Ovary (tissue), 9 donors: ENCODE measurements around the gene MAP3K2. TPM values are rescaled to one million over a fixed set of nuclear protein-coding genes. Genes with fewer than 3 reads are reported as not detected.

Source experiments
- DNase-seq, 5 donors: peaks; one replicate each; pipeline ENCODE4 v3.0.0-alpha.2; 2019 to 2020
- H3K27ac ChIP-seq, 2 donors: fragments of 200-600 bp; one replicate each; pipeline versions ENCODE4 v1.5.1 to v1.8.0; 2019 to 2022
- H3K27me3 ChIP-seq: fragments of 200-600 bp; one replicate; pipeline ENCODE4 v1.8.0; 2022
- H3K36me3 ChIP-seq: fragments of 200-600 bp; sonication (generic); one replicate; pipeline ENCODE4 v1.5.1; 2019
- H3K4me1 ChIP-seq: one replicate; pipeline ENCODE4 v1.8.1; 2013; ENCODE audit warnings: mild to moderate bottlenecking, moderate library complexity; ENCODE audit not compliant: insufficient read depth
- H3K4me3 ChIP-seq: fragments of 200-600 bp; sonication (generic); one replicate; pipeline ENCODE4 v1.5.1; 2017
- H3K9me3 ChIP-seq, 2 donors: fragments of 200-600 bp in 1 of 2; sonication (generic) in 1 of 2; one replicate each; pipeline versions ENCODE4 v1.5.1 to v1.8.1; 2013 to 2019; ENCODE audit warnings: mild to moderate bottlenecking in 1 of 2, moderate library complexity in 1 of 2
- EP300 ChIP-seq: sonication (generic); formaldehyde crosslinking; IDR thresholded peaks from one replicate; pipeline ENCODE4 v1.6.1; 2017; ENCODE audit warnings: antibody characterized with exemption
- POLR2A ChIP-seq: fragments of 450-650 bp; IDR thresholded peaks from one replicate; pipeline ENCODE4 v1.6.1; 2017; ENCODE audit warnings: antibody characterized with exemption, mild to moderate bottlenecking, moderate library complexity
- WGBS, 3 donors: extraction: QIAGEN DNeasy Blood & Tissue Kit in 1 of 3; methylation state at CpG; one replicate each; pipeline versions ENCODE4 v1.1.5 to v1.1.7; 2013 to 2017; 5-methylcytosine and 5-hydroxymethylcytosine counted together
- intact Hi-C, 4 donors: fragments of 100-400 bp; cut with DNase I; formaldehyde crosslinking; loops; one replicate each; pipeline versions ENCODE4 v1.11.0 to v1.15.1; 2022 to 2023
- polyA plus RNA-seq, 2 donors: library from polyadenylated mRNA; stranded (reverse); fragments of 200-250 nt in 1 of 2; fragments of 350-450 nt in 1 of 2; fragmentation: Illumina TruSeq in 1 of 2; extraction: RNeasy Lipid Tissue Mini Kit (QIAGEN cat#74804) in 1 of 2; gene quantifications; one replicate each; pipeline ENCODE4 v1.2.3, GENCODE V29; 2013 to 2014
- total RNA-seq, 7 donors: library from RNA; depleted of rRNA in 2 of 7; stranded (reverse); fragments of >200 nt in 2 of 7; fragmentation: NEBNext Ultra II Directional in 3 of 7; extraction: Animal tissue kit (Norgen Biotek cat#: 25700) in 3 of 7; gene quantifications; one replicate each; pipeline versions ENCODE4 v1.1.0 to v1.2.4, GENCODE V29; 2016 to 2023
- TF ChIP-seq, protein P1 (sequence below), 3 donors: fragments of 450-650 bp in 2 of 3; fragments of 200-600 bp in 1 of 3; IDR thresholded peaks; one replicate each; pipeline versions ENCODE4 v1.5.1 to v1.8.0; 2016 to 2022; ENCODE audit warnings: antibody characterized with exemption in 3 of 3, mild to moderate bottlenecking in 1 of 3
- donor health status: DM: no; HTN: no; CAD: no; lungs with moderate emphysema.
- donor health status: DM: no; HTN: no; CAD: no.
- donor health status: Bipolar disorder and iron deficiency.
- donor health status: DM: yes; HTN: yes; CAD: no.
- donor health status: DM: no; HTN: no; CAD: no.
- donor health status: DM: yes; HTN: yes; CAD: no.

The MAP3K2 gene
- total and polyA plus RNA-seq, 9 donors, result 7.2 to 78.4 (median 55.8) TPM

DNA sequence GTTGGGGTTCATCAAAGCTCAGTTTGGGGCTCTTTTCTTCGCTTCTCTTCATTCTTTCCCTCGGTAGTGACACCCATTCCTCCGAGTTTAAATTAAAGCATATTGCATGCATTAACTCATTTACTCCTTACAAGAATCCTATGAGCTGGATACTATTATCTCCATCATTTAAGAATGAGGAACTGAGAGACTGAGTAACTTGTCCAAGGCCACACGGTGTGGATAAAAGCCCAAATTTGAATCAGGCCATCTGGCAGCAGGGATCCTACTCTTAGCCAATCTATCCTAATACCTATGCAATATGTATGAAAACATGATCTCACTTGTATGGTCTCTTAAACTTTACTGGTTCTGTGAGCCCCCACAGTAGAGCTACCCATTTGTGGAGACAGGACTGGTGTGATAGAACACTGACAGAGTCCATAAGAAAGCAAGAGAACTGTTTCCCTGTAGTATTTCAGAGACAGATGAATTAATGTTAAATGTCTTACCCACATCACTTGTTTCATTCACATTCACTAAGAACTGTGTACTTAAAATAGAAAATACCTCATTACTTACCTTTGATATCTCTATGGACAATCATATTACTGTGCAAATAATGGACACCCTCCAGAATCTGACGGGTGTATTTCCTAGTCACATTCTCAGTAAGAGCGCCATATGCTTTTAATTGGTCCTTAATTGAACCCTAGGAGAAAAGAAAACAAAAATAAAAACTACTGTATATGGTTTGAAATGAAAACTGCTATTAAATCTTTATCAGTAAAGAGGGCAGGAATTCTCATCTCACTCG, 73.4 kb downstream of the MAP3K2 start:
- H3K4me1 ChIP-seq, result no peaks in the 10 kb centered on the region
- H3K27ac ChIP-seq, result no peak overlapping the region
- WGBS, 3 donors, result 87 to 88% (median 87%) methylated on average over 7 of the region's 7 CpGs
- TF ChIP-seq, protein P1, sequence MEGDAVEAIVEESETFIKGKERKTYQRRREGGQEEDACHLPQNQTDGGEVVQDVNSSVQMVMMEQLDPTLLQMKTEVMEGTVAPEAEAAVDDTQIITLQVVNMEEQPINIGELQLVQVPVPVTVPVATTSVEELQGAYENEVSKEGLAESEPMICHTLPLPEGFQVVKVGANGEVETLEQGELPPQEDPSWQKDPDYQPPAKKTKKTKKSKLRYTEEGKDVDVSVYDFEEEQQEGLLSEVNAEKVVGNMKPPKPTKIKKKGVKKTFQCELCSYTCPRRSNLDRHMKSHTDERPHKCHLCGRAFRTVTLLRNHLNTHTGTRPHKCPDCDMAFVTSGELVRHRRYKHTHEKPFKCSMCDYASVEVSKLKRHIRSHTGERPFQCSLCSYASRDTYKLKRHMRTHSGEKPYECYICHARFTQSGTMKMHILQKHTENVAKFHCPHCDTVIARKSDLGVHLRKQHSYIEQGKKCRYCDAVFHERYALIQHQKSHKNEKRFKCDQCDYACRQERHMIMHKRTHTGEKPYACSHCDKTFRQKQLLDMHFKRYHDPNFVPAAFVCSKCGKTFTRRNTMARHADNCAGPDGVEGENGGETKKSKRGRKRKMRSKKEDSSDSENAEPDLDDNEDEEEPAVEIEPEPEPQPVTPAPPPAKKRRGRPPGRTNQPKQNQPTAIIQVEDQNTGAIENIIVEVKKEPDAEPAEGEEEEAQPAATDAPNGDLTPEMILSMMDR (IDR thresholded peaks at IDR 0.05), result no peak
- TF ChIP-seq POLR2A (no peak), EP300 (no peak)
- H3K9me3 ChIP-seq, result no peaks in the 10 kb centered on the region
- no peaks in the 10 kb centered on the region for H3K27me3 ChIP-seq
- H3K36me3 ChIP-seq, result no peaks in the 10 kb centered on the region
- no peak for DNase-seq
- H3K4me3 ChIP-seq, result no peak overlapping the region
- intact Hi-C loops, result no loop called here

DNA sequence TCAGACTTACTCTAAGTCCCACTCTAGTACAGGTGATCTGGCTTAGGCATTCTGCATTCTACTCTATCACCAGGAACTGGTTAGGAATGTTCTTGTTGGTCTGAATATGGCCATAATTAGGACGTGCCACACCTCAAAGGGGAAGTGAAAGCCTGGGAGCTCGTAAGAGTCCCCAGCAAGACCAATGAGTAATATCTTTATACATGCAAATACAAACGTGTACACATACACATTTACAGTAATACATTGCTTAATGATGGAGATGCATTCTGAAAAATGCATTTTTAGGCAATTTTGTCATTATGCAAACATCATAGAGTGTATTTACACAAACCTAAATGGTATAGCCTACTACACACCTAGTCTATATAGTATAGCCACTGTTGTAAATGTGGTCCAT, 74.4 kb downstream of the MAP3K2 start:
- H3K36me3 ChIP-seq, result no peaks in the 10 kb centered on the region

DNA sequence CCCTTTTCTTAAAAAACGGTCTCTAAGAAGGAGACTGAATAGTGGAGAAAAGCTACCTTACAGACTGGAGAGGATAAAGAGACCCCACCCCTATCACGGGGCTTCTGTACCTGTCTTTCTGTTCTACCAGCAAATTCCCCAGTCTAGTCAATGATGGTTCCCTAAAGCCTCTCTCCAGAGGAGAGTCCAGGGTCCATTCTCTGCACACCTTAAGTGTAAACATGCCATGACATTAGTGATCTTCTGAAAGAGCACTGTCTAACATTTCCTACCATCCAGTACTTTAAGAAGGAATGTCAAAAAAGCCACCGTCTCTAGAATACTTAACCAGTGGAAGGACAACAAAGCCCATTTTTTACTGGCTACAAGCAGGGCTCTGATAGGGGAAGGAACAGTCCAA, 76.8 kb downstream of the MAP3K2 start:
- intact Hi-C loops, result no loop called here
- Histone ChIP-seq H3K4me1 (no peaks in the 10 kb centered on the region), H3K9me3 (no peaks in the 10 kb centered on the region), H3K4me3 (no peak overlapping the region), H3K36me3 (no peaks in the 10 kb centered on the region), H3K27ac (no peak overlapping the region), H3K27me3 (no peaks in the 10 kb centered on the region)
- WGBS, 3 donors, result 87 to 94% (median 94%) methylated on average over 3 of the region's 3 CpGs
- no peak for DNase-seq
- no peak for TF ChIP-seq EP300

More for the DNA sequence above, 74.4 kb downstream of the MAP3K2 start:
- no peaks in the 10 kb centered on the region for H3K9me3 ChIP-seq
- intact Hi-C loops, result no loop called here
- TF ChIP-seq POLR2A, result no peak
- TF ChIP-seq, protein P1 (IDR thresholded peaks at IDR 0.05), result no peak
- TF ChIP-seq EP300, result no peak
- no peak overlapping the region for H3K4me3 ChIP-seq
- no peaks in the 10 kb centered on the region for H3K27me3 ChIP-seq
- H3K27ac ChIP-seq, result no peak overlapping the region
- H3K4me1 ChIP-seq, result no peaks in the 10 kb centered on the region
- no peak for DNase-seq
- WGBS, 3 donors, result 83 to 89% (median 85%) methylated on average over 3 of the region's 3 CpGs

DNA sequence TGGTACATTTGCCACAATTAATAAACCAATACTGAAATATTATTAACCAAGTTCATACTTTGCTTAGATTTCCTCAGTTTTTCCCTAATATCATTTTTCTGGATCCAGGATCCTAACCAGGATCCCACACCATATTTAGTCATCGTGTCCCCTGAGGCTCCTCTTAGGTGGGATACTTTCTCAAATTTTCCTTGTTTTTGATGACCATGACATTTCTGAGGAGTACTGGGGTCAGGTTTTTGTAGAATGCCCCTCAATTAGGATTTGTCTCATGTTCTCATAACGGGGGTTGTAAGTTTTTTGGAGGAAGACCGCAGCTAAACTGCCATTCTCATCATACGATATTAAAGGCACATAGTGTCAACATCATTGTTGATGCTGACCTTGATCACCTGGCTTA, 78.3 kb downstream of the MAP3K2 start:
- Histone ChIP-seq H3K4me3 (no peak overlapping the region), H3K4me1 (no peaks in the 10 kb centered on the region), H3K36me3 (no peaks in the 10 kb centered on the region), H3K27me3 (no peaks in the 10 kb centered on the region), H3K27ac (no peak overlapping the region), H3K9me3 (no peaks in the 10 kb centered on the region)
- DNase-seq, result no peak
- intact Hi-C loops, result no loop called here
- 84 to 87% (median 86%) methylated on average over 4 of the region's 4 CpGs for WGBS, 3 donors
- TF ChIP-seq, protein P1 (IDR thresholded peaks at IDR 0.05), result no peak
- TF ChIP-seq POLR2A (no peak), EP300 (no peak)

DNA sequence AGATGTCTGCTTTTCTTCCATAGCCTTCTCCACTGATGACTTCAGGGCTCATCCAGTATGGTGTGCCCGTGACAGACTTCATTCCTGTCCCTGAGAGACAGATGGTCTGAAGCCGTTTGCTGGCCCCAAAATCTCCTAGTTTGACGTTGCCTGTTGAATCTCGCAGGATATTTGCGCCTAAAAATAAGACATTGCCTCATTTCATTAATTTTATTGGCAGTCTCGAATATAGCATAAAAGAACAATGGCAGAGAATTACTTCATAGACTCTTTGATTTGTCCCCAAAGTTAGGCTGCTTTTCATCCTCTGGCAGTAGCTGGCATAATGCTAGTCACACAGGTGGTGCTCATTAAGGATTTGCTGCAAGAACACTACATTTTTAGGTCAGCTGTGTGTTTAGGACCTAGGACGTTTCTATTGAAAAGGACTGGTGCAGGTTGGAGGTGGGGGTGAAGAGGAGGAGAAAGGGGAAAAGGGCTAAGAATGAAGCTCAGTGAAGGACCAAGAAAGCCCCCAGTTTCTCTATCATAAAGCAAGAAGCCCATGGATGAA, 79.1 kb downstream of the MAP3K2 start:
- Histone ChIP-seq H3K4me1 (no peaks in the 10 kb centered on the region), H3K4me3 (no peak overlapping the region), H3K36me3 (no peaks in the 10 kb centered on the region), H3K27ac (no peak overlapping the region), H3K27me3 (no peaks in the 10 kb centered on the region), H3K9me3 (no peaks in the 10 kb centered on the region)
- no peak for DNase-seq
- no peak for TF ChIP-seq EP300
- TF ChIP-seq, protein P1 (IDR thresholded peaks at IDR 0.05), result no peak
- TF ChIP-seq POLR2A, result no peak
- intact Hi-C loops, result no loop called here
- 88 to 91% (median 89%) methylated on average over 7 of the region's 7 CpGs for WGBS, 3 donors
